Skeletal muscle satellite cell (primary cell): ENCODE measurements around the gene NRXN2.

ENCODE experiments used
- H3K27me3 ChIP-seq: 2 replicates; pipeline ENCODE4 v1.7.0; 2013; ENCODE audit warnings: low read length; ENCODE audit not compliant: control insufficient read depth, insufficient read depth
- H3K36me3 ChIP-seq: 2 replicates; pipeline ENCODE4 v1.7.0; 2013; ENCODE audit warnings: mild to moderate bottlenecking, control low read depth, low read length; ENCODE audit not compliant: insufficient read depth
- H3K4me1 ChIP-seq: 2 replicates; pipeline ENCODE4 v1.7.0; 2013; ENCODE audit warnings: low read length; ENCODE audit not compliant: control insufficient read depth, insufficient read depth
- H3K4me2 ChIP-seq: 2 replicates; pipeline ENCODE4 v1.7.0; 2013; ENCODE audit warnings: mild to moderate bottlenecking, low read length
- H3K4me3 ChIP-seq: 2 replicates; pipeline ENCODE4 v1.7.0; 2013; ENCODE audit warnings: low read length
- H3K9ac ChIP-seq: 2 replicates; pipeline ENCODE4 v1.7.0; 2013; ENCODE audit warnings: mild to moderate bottlenecking, low read depth, low read length, moderate library complexity
- H3K9me3 ChIP-seq: replicated peaks from 2 replicates; pipeline ENCODE4 v1.7.0; 2013; ENCODE audit warnings: mild to moderate bottlenecking, control low read depth, low read length

The NRXN2 gene

GRCh38 chr11:64715756-64716472, 7.1 kb downstream of the NRXN2 start:
- H3K9me3 ChIP-seq = no peaks in the 10 kb centered on the region

GRCh38 chr11:64715110-64715509, 7.9 kb downstream of the NRXN2 start:
- peaks cover 63% of the 10 kb centered on the region for H3K27me3 ChIP-seq
- no peaks in the 10 kb centered on the region for H3K36me3 ChIP-seq
- H3K4me2 ChIP-seq = no peak overlapping the region
- H3K4me3 ChIP-seq = no peak overlapping the region
- no peak overlapping the region for H3K9ac ChIP-seq
- H3K9me3 ChIP-seq = no peaks in the 10 kb centered on the region
- H3K4me1 ChIP-seq = peaks cover 4% of the 10 kb centered on the region

More at GRCh38 chr11:64715756-64716472, 7.1 kb downstream of the NRXN2 start:
- H3K27me3 ChIP-seq = peaks cover 63% of the 10 kb centered on the region
- no peaks in the 10 kb centered on the region for H3K4me1 ChIP-seq
- H3K4me2 ChIP-seq = no peak overlapping the region
- H3K36me3 ChIP-seq = no peaks in the 10 kb centered on the region
- H3K4me3 ChIP-seq = no peak overlapping the region
- no peak overlapping the region for H3K9ac ChIP-seq

DNA sequence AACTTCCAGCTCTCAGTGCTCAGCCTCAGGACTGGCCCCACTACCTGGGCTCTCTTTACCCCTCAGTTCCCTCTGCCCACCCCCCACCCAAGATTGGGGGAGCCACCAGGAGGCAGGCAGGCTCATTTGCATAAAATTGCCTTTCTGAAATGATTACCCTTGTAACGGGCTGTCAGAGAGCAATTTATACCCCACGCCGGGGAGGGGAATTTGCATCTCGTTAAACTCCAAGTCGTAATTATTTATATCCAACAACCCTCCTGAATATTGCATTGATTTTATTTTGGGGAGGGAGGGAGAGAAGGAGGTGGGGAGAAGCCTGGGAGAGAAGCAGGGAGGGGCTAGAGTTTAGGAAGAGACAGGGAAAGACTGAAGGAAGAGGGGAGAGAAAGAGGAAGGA, 8.3 kb downstream of the NRXN2 start:
- Histone ChIP-seq H3K4me2 (no peak overlapping the region), H3K4me1 (peaks cover 4% of the 10 kb centered on the region), H3K4me3 (no peak overlapping the region), H3K27me3 (peaks cover 65% of the 10 kb centered on the region), H3K9ac (no peak overlapping the region), H3K9me3 (no peaks in the 10 kb centered on the region), H3K36me3 (no peaks in the 10 kb centered on the region)

- peaks cover 4% of the 10 kb centered on the region for H3K4me1 ChIP-seq
- no peak overlapping the region for H3K4me2 ChIP-seq
- H3K9ac ChIP-seq = no peak overlapping the region
- no peaks in the 10 kb centered on the region for H3K36me3 ChIP-seq
- no peak overlapping the region for H3K4me3 ChIP-seq
- peaks cover 64% of the 10 kb centered on the region for H3K27me3 ChIP-seq
- no peaks in the 10 kb centered on the region for H3K9me3 ChIP-seq
Measured at GRCh38 chr11:64713781-64714363, 9.1 kb downstream of the NRXN2 start.

DNA sequence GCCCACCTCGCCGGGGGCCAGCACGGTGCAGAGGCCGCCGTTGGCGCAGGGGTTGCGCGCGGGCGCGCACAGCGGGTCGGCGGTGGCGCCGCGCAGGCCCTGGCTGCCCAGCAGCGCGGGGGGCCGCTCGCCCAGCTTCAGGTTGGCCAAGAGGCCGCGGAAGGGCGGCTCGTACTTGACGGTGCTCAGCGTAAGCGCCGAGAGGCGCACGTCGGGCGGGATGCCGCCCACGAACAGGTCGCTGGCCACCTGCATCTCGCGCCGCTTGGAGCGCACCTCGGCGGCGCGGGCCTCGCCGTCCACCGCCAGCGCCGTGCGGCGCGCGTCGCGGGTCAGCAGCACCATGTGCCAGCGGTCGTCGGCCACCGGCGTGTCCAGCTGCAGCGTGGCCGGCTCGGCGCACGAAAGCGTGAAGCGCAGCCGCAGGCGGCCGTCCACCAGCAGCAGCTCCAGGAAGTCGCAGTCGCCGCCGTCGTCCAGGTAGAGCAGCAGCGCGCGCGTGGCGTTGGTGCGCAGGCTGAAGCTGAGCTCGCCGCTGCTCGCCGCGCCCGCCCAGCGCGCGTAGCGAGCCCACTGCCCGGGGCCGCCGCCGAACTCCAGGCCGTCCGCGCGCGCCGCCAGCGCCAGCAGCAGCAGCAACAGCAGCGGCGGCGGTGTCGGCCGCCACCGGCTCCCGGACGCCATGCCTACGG, 9.8 kb downstream of the NRXN2 start:
- Histone ChIP-seq H3K4me2 (no peak overlapping the region), H3K9ac (no peak overlapping the region), H3K4me3 (no peak overlapping the region), H3K9me3 (no peaks in the 10 kb centered on the region), H3K27me3 (peaks cover 61% of the 10 kb centered on the region), H3K4me1 (peaks cover 4% of the 10 kb centered on the region), H3K36me3 (no peaks in the 10 kb centered on the region)

DNA sequence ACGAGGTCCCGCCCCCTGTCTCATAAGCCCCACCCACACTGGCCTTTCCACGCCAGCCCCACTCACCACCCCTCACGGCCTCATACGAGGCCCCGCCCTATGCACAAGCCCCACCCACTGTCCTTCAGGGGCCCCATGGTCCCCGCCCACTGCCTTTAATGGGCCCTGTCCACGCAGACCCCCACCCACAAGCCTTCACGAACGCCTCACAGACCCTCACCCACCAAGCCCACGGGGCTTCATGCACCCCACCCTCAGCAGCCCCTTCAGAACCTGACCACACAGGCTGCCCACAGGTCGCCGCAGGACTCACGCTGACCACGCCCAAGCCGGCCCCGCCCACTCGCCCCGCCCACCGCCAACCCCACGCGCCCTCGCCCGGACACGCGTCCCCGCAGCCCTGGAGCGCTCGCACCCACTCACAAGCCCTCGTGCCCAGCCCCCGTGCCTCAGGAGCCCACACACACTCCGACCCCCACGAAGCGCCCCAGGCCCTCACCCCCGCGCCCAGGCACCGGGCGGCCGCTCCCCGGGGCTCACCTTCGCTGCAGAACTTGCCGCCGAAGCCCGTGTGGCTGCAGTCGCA, 10.5 kb downstream of the NRXN2 start:
- H3K4me3 ChIP-seq = no peak overlapping the region
- H3K36me3 ChIP-seq = no peaks in the 10 kb centered on the region
- no peaks in the 10 kb centered on the region for H3K9me3 ChIP-seq
- no peak overlapping the region for H3K9ac ChIP-seq
- H3K4me1 ChIP-seq = peaks cover 4% of the 10 kb centered on the region
- H3K4me2 ChIP-seq = no peak overlapping the region
- H3K27me3 ChIP-seq = peaks cover 57% of the 10 kb centered on the region

GRCh38 chr11:64711956-64712362, 11.0 kb downstream of the NRXN2 start:
- Histone ChIP-seq H3K36me3 (no peaks in the 10 kb centered on the region), H3K4me2 (no peak overlapping the region), H3K27me3 (peaks cover 56% of the 10 kb centered on the region)

GRCh38 chr11:64711138-64711955, 11.7 kb downstream of the NRXN2 start:
- Histone ChIP-seq H3K4me1 (peaks cover 4% of the 10 kb centered on the region), H3K27me3 (peaks cover 54% of the 10 kb centered on the region), H3K4me2 (no peak overlapping the region), H3K9me3 (no peaks in the 10 kb centered on the region), H3K4me3 (no peak overlapping the region), H3K36me3 (no peaks in the 10 kb centered on the region), H3K9ac (no peak overlapping the region)

More at GRCh38 chr11:64711956-64712362, 11.0 kb downstream of the NRXN2 start:
- H3K4me1 ChIP-seq = peaks cover 4% of the 10 kb centered on the region
- no peaks in the 10 kb centered on the region for H3K9me3 ChIP-seq
- H3K4me3 ChIP-seq = no peak overlapping the region
- no peak overlapping the region for H3K9ac ChIP-seq

GRCh38 chr11:64710418-64711137, 12.4 kb downstream of the NRXN2 start:
- Histone ChIP-seq H3K36me3 (no peaks in the 10 kb centered on the region), H3K27me3 (peaks cover 53% of the 10 kb centered on the region), H3K4me3 (no peak overlapping the region), H3K9ac (no peak overlapping the region), H3K4me2 (no peak overlapping the region), H3K9me3 (no peaks in the 10 kb centered on the region), H3K4me1 (peaks cover 4% of the 10 kb centered on the region)

- Histone ChIP-seq H3K9me3 (no peaks in the 10 kb centered on the region), H3K4me3 (no peak overlapping the region), H3K27me3 (peaks cover 55% of the 10 kb centered on the region)
Measured at GRCh38 chr11:64705501-64705900, 17.5 kb downstream of the NRXN2 start.

More at GRCh38 chr11:64705501-64705900, 17.5 kb downstream of the NRXN2 start:
- H3K4me1 ChIP-seq = peaks cover under 1% of the 10 kb centered on the region
- no peak overlapping the region for H3K9ac ChIP-seq
- H3K4me2 ChIP-seq = no peak overlapping the region
- H3K36me3 ChIP-seq = no peaks in the 10 kb centered on the region
